Heart left ventricle (tissue), 13 donors: ENCODE results near the gene INPP4B.

ENCODE experiments used
- CTCF ChIP-seq, 12 donors: fragments of 200-600 bp; sonication (generic) in 4 of 12; IDR thresholded peaks; one replicate each; pipeline versions ENCODE4 v1.5.0 to v1.8.0; 2018 to 2022; ENCODE audit warnings: antibody characterized with exemption in 12 of 12, mild to moderate bottlenecking in 5 of 12
- POLR2A ChIP-seq, 2 donors: fragments of 450-650 bp; IDR thresholded peaks; one replicate each; pipeline ENCODE4 v1.6.1; 2017; ENCODE audit warnings: antibody characterized with exemption in 2 of 2, mild to moderate bottlenecking in 2 of 2, moderate library complexity in 2 of 2
- donor health status: ischemic (EF 13 %, LVEDD 7.1; RV severe dilation, severe dysfunction).
- donor health status: DM: no; HTN: yes; CAD: no.
- donor health status: DM: no; HTN: no; CAD: no.
- donor health status: ischemic (EF 25% LVEDD 6.9; RV normal size, moderate dysfunction).
- donor health status: ischemic (EF 25% LVEDD 5.7; RV mildly dilated, moderate dysfunction).
- donor health status: ischemic (EF 35%, LVEDD 5.7; RV mildly dilated, moderate dysfunction).
- donor health status: nonischemic (EF 11% LVEDD 7.7; RV severe dilation, severe dysfunction).
- donor health status: DM: yes; HTN: yes; CAD: no.
- donor health status: PGD.
- donor health status: ischemic (EF 29% LVEDD 5.4; RV normal size, mild dysfunction).
- donor health status: nonischemic (EF 23%, LVEDD 6.1; RV moderate dilation, normal function).

DNA sequence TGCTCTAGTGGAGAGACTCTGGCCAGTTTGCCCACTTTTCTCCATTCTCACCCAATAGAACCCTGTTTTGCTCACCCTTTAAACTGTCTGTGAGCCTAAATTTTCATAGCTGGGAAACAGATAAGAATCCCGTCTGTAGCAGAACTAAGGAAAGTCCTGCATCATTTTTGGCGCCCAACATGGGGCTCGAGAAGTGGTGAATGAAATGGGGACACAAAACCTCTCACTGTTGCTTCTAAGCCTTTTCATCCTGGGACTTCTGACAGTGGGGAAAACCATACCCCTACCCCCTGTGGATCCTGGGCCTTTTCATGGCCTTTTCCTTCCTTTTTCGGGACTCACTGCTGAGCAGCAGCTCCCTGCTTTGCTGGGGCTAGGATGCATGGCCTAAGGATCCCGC, 189.9 kb downstream of the INPP4B start:
- TF ChIP-seq CTCF (IDR thresholded peaks at IDR 0.05) (no peak), POLR2A (IDR thresholded peaks at IDR 0.05) (no peak)
